Measurements from ENCODE around the gene PNMA6A.
"Not testable (repeated sequence)": the region's sequence is repeated elsewhere in the genome, so short reads cannot be mapped to it uniquely, and the experiment has no call there.

GRCh38 chrX:153028487-153028886, 43.8 kb upstream of the PNMA6A start:
- not testable (repeated sequence) for TF ChIP-seq CTCF (IDR thresholded peaks at IDR 0.05); ZFX (IDR thresholded peaks at IDR 0.05; ENCODE audit: borderline replicate concordance)
